Peyer's patch (tissue), 4 donors: Measurements from ENCODE around the gene SCN2B.

Source experiments
- CTCF ChIP-seq, 6 experiments: fragments of 450-650 bp in 4 of 6; fragments of 200-600 bp in 2 of 6; sonication (generic) in 1 of 6; IDR thresholded peaks; one replicate each; pipeline ENCODE4 v1.5.1; 2017 to 2019; ENCODE audit warnings: antibody characterized with exemption in 6 of 6, mild to moderate bottlenecking in 3 of 6, moderate library complexity in 1 of 6
- POLR2A ChIP-seq, 2 donors: fragments of 450-650 bp; IDR thresholded peaks; one replicate each; pipeline ENCODE4 v1.5.1; 2017; ENCODE audit warnings: antibody characterized with exemption in 2 of 2, mild to moderate bottlenecking in 2 of 2, moderate library complexity in 2 of 2

DNA sequence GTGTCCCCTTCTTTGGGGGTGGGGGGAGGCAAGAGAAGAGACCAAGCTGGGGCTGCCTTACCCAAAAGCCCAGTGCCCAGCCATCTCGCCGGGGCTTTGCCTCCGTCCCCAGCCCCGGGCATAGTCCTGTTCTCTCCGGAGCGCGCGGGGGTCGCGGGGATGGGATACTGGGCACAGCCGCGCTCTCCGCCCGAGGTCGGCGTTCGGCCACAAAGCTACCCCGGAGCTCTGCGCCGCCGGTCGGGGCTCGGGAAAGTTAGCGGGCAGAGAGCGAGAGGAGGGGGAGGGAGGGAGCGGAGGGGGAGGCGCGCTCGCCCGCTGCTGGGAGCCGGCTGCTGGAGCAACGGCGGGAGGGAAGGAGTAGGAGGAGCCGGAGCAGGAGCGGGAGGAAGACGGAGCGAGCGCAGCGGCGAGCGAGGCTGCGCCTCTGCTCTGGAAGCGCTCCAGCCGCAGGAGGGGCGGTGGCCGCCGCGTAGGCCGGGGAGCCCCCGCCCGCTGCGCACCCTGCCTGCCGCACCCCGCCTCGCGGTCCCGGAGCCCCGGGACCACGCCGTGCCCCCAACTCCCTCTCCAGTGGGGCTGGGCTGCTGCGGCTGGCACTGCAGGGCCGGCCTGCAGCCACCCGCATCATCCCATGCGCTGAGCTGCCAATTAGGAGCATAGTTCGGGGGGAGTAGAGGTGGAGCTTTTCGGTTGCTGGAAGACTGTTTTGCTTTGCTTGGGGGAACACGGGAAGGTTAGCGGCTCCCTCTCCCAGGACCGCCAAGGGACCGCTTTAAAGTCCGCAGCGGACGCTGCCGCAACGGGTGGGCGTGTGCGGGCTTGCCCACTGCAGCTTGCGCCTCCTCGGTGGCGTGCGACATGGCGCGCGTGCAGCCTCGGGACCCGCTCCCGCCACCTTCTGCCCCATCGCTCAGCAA lies 23.6 kb downstream of the SCN2B start, which contains the start of gene SCN4B:
- TF ChIP-seq CTCF (IDR thresholded peaks at IDR 0.05), result no peak
- no peak for TF ChIP-seq POLR2A (IDR thresholded peaks at IDR 0.05)
